Activated gamma-delta T cell treated with anti-CD3 and anti-CD28 coated beads, Interleukin-2, amount 50 U/mL, for 16 hours (primary cell): ENCODE data around the gene NLE1.
"Not testable (repeated sequence)": the region's sequence is repeated elsewhere in the genome, so short reads cannot be mapped to it uniquely, and the experiment has no call there.

Experiments used
- DNase-seq: peaks from one replicate; pipeline ENCODE4 v3.0.0-alpha.2; 2020; ENCODE audit warnings: low read depth

The NLE1 gene

DNA sequence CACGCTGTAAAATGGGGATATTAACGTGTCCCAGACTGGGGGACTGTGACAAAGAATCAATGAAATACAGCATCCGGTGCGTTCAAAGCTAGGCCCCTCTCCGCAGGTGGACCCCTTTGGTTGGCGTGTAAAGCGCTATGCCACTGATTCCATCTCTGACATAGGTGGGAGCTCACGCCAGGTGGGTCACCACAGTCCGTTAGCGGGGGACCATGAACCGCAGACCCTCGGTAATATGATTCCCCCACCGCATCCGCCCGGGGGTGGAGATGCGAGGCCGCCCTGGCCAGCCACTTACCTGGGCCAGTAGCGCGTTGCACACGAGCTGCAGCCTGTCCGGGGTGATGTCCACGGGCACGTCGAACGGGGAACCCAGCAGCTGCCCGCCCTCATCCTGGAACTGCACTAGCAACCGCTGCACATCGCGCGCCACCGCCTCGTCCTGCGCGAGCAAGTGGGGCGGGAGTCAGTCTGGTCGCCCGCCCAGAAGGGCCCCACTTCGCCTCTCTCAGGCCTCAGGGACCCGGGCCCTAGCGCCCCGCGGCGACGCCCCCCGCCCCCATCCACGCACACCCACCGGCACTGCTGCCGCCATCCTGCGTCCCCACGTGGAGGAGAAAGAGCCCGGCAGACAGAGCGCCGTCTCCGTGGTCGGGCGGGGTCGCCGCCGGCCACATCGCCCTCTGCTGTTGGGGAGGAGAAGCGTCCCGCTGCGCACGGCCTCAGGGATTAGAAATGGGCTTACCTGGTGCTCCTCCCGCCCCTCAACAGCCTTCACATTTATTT is at the start of gene NLE1:
NLE1 (minus strand) TSS at position 623 of the 786 bp plus-strand sequence; CDS start at position 595, 28 bp downstream.
- peak; percentile 81 for DNase-seq

DNA sequence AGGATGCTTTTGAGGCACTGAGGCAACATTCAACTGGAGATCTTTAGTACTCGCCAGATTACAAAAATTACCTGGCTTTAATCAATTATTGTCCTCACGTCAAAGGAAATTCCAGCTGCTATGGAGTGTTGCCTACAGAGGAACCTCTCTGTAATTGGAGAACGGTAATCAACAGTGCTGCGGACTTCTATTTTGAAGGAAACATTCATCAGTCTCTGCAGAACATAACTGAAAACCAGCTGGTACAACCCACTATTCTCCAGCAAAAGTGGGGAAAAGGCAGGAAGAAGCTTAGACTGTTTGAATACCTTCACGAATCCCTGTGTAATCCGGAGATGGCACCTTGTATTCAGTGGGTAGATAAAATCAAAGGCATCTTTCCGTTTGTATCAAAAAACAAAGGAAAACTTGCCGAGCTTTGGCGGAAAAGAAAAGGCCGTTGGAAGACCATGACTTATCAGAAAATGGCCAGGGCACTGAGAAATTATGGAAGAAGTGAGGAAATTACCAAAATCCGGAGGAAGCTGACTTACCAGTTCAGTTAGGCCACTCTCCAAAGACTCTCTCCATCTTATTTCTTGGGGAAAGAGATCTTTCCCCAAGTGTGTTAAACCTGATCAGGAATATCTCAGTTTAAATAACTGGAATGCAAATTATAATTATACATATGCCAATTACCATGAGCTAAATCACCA is 49.0 kb upstream of the NLE1 start:
- no peak for DNase-seq

DNA sequence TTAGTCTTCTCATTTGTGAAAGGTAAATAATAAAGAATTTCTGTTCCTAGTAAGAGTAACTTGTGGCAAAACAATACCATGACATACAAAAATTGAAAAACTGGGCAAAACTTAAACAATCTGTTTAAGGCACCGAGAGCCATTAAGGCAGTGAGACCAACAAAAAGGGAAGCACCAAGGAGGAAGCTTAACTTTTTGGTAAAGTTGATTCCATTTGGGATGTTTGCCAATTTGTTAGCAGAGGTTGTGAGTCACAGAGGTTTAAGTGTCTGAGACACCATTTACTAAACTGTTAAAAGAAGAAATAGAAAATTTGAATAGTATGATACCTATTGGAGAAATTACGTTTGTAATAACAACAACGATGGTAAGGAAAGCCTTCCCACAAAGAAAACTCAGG is 47.2 kb upstream of the NLE1 start:
- DNase-seq = no peak

DNA sequence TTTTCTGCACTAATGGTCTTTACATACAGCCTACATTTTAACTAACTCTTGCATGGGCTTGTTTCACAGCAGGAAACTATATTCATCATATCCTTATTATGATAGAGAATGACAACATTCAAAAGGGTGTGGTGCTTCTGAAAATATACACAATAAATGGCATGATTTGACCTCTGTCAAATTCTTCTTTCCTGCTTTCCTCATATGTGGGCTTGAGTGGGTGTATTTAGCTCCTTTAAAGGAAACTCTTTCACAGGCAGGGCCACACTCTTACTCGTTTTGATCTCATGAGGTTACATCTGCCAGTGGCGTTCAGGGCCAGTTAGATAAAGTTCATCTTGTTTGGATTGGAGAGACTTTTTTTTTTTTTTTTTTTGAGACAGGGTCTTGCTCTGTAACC is 46.0 kb upstream of the NLE1 start:
- no peak for DNase-seq

DNA sequence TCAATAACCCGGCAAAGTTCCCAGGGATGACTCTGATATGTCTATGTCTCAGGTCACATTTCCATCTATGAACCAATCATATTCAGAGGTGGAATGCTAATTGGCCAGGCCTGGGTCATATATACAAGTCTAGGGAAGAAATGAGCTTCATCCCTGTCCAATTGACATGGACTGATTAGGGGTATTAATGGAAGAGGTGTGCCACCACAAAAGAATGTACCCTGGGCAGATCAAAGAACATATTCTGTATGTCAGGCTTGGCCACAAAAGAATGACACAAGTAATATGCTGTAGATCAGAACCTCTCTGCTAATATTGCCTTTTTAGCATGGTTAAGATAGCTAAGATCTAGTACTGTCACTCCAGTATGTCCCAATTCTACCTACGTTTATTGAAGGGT is 45.4 kb upstream of the NLE1 start:
- DNase-seq = no peak

DNA sequence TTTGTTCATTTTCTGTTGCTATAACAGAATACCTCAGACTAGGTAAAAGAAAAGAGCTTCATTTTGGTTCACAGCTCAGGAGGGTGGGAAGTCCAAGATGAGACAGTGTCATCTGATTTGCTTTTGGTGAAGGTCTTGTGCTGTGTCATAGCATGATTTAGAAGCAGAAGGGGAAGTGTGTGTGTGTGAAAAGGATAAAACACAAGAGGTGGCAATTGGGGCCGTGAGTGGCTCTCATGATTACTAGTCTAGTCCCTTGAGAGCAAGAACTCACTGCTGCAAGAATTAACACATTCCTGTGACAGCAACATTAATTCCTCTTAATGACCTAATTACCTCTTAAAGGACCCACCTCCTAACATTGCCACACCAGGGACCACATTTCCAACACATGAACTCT is 43.7 kb upstream of the NLE1 start:
- no peak for DNase-seq

DNA sequence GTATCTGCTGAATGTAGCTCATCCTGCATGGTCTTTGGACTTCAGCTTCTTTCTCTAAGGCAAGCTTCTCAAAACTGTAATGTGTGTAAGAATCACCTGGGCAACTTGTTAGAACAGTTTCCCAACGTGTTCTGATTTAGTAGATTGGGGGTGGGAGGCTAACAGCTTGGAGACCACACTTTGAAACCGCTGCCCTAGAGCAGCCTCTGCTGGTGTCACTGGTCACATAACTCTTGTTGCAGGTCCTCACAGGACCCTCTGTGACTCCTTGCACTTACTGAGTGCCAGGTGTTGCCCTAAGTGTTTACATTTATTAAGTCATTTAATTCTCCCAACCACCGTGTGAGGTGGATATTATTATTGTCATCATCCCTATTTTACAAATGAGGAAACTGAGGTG is 42.2 kb upstream of the NLE1 start:
- no peak for DNase-seq

DNA sequence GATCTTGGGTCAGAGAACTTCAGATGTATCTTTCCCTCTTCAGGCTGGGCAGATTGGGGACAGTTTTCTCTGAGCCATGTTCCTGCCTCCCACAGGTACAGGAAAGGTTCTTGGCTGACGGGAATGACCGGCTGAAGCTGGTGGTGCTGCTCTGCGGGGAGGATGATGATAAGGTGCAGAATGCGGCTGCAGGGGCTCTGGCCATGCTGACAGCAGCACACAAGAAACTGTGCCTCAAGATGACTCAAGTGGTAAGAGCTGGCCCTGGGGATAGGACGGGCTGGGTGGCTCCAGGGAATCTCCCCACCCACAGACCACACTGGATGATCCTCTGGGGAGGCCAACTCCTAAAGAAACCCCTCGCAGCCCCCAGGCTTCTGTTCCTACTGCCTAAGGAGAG is 41.2 kb upstream of the NLE1 start:
- DNase-seq = no peak

DNA sequence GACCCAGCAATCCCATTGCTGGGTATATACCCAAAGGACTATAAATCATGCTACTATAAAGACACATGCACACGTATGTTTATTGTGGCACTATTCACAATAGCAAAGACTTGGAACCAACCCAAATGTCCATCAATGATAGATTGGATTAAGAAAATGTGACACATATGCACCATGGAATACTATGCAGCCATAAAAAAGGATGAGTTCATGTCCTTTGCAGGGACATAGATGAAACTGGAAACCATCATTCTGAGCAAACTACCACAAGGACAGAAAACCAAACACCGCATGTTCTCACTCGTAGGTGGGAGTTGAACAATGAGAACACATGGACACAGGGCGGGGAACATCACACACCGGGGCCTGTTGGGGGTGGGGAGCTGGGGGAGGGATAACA is 37.3 kb upstream of the NLE1 start:
- not testable (repeated sequence) for DNase-seq

DNA sequence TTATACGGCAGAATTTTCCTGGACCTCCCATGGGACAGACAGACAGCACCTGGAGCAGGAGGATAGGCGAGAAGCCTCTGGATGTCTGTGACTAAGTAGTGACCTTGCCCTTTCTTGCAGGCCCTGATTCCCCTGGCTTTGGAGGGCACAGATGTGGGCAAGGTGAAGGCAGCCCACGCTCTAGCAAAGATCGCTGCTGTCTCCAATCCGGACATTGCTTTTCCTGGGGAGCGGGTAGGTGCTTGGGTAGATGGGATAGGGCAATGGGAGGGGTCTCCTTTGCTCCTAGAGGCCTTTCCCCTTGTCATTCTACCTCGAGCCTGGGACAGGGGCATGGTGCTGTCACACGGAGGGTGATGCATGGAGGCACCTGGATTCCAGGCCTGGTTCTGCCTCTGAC is 34.8 kb upstream of the NLE1 start:
- DNase-seq = no peak

DNA sequence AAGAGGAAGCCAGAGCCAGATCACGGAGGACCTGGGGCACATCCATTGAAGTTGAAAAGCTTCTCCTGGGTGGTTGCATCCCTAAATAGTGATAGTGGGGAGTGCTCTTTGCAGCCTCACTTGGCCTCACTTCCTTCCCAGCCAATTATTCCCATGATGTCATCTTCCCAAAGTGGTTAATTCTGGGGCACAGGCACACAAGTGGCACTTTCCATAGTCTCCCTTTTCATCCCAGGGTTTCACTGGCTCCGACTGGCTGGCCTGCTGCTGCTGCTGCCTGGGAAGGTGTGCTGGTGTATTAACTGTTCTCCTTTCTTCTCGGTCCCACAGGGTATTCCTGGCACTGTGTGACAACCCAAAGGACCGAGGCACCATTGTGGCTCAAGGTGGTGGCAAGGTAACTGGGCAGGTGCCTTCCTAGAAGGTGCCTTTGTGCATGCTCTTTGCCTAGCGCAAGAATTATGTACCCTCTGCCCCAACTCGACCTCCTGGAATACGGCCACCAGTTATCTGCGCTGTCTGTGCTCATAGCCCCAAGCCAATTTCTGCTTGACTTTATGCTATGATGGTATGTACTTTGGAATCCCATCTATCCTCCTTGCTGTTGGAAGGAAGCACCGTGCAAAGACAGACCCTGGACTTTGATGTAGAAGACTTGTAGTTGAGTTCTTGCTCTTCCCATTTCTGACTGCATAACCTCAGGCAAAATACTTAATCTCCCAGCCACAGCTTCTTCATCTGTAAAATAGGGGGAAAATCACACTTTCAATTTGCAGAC is 33.7 kb upstream of the NLE1 start:
- no peak for DNase-seq

DNA sequence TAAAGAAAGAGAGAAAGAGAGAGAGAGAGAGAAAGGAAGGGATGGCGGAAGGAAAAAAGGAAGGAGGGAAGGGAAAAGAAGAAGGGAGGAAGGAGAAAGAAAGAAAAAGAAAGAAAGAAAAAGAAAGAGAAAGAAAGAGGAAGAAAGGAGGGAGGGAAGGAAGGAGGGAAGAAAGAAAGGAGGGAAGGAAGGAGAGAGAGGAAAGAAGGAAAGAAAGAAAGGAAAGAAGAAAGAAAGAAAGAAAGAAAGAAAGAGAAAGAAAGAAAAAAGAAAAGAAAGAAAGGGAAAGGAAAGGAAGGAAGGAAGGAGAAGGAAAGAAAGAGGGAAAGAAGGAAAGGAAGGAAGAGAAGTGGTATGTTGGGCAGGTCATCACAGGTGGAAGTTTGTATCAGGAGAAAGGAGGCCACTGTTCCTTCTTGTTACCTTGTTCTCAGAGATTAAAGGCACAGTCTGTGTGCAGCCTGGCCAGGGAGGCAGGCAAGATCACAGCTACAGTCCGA is 32.8 kb upstream of the NLE1 start:
- DNase-seq = no peak

DNA sequence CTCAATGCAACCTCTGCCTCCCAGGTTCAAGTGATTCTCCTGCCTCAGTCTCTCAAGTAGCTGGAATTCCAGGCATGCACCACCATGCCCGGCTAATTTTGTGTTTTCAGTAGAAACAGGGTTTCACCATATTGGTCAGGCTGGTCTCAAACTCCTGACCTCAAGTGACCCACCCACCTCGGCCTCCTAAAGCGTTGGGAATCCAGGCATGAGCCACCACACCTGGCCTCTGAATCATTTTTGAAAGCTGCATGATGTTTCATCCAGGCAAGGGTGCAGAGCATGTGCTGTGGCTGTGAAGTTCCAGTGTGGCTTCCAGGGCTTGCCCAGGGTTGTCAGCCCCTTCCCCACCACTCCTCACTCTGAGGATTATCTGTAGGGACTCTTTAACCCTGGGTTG is 30.2 kb upstream of the NLE1 start:
- not testable (repeated sequence) for DNase-seq

DNA sequence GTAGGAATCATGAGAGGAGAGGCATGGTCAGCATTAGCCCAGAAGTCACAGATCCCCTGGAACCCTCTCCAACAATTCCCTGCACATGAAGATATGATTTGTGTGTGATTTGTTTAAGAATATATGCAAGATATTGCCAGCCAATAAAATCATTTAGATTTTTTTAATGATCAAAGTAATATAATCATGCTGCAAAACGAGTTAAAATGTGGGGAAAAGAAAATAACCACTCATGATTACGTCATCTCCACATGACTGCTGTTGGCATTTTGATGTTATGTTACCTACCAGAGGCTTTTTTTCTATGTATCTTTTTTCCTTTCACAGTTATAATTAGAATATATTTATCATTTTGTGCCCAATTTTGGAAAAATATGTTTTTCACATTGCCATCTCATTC is 29.7 kb upstream of the NLE1 start:
- DNase-seq = no peak

DNA sequence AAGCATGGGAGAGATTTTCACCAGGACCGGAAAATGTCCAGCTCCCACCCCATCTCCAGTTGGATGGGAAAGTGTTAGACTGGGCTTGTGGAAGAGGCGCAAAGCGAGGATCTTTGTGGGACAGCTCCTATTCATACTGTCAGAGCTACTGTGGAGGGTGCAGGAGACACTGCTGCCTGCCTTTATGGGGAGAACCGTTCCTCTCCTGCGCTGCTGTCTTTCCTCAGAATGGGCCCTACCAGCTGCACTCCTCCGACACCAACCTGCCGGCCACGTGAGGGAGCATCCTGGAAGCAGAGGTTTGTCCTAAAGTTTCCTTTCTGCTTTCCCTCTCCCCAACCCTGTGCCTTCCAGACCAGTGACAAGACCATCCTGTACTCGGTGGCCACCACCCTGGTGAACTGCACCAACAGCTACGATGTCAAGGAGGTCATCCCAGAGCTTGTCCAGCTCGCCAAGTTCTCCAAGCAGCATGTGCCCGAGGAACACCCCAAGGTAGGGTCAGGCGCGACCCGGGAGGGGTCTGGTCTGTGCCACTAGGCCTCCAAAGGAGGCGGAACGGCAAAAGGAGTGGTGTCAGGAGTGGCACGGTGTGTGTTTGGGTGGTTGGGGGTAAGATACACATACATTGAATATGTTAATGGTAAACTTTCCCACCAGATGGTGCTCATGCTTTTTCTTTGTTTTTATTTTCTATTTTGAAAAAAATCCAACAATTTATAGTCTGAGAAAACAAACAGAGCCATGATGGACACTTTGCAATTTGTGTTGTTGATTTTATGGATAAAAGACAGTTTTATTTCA is 29.1 kb upstream of the NLE1 start:
- DNase-seq = no peak

DNA sequence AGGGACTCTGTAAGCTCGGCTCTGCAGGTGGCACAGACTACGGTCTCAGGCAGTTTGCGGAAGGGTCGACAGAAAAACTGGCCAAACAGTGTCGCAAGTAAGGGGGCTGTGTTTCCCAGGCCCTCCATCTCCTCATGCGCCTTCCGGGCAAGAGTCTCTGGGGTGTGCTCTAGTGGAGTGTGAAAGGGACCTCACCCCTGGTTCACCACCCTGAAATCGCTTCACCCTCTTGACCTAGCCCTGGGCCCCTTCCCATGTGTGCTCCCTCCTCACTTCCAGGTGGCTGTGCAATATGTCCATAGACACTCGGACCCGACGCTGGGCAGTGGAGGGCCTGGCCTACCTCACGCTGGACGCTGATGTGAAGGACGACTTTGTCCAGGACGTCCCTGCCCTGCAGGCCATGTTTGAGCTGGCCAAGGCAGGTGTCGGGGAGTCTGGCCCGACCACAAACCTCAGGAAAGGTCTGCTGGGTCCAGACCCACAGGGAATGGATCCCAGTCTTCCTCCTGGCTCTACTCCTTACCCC is 27.8 kb upstream of the NLE1 start:
- DNase-seq = no peak

DNA sequence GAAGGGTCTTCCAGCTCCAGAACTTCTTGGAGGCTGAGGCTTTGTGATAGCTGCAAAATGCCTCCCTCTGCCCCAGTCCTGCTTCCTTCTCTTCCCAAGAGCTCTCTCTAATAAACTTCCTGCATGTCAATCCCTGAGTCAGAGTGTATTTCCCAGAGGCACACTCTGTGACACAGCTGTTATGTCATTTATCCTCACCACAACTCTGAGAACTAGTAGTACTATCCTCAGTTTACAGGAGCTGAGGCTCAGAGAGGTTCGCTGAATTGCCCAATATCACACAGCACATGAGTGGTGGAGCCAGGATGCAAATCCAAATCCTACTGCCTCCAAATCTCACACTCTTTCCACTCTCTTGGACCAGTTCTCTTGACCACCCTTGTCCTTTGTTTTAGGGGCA is 25.6 kb upstream of the NLE1 start:
- DNase-seq = no peak

DNA sequence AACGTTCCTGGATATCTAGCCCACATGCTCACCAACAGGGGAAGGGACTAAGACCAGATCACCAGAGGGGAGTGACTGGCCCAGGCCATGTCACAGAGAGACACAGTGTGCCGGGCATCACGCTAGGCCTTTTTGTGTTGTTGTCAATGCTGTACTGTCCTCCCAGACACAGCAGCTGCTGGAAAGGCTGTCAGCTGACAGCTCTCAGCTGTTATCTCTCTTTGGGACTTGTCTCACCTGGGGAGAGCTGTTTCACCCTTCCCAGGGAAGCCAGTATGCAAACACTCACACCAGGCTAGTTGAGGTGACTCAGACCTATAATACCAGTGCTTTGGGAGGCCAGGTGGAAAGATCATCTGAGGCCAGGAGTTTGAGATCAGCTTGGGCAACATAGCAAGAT is 24.9 kb upstream of the NLE1 start:
- no peak for DNase-seq

DNA sequence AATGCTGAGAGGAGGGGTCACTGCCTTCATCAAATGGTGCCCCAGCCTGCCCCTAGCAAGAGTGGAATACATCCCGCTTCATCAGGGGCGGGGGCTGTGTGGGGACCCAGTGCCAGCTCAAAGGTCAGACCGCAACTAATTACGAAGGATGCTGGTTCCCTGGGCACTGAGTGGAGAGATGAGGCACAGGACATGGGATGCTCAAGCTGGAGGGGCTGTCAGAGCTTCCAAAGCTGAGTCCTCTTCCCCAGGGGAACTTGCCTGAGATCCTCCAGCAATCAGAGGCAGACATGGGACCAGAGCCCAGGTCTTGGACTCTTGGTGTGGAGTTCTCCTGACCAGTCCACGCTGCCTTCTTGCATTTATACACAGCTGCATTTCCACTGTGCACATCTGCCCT is 24.4 kb upstream of the NLE1 start:
- DNase-seq = no peak

DNA sequence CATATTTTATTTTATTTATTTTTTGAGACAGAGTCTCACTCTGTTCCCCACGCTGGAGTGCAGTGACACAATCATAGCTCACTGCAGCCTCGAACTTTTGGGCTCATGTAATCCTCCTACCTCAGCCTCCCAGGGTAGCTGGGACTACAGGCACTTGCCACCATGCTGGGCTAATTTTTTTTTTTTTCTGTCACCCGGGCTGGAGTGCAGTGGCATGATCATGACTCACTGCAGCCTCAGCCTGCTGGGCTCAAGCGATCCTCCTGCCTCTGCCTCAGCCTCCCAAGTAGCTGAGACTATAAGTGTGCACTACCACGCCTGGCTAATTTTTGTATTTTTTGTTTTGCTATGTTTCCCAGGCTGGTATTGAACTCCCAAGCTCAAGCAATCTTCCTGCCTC is 22.6 kb upstream of the NLE1 start:
- no peak for DNase-seq

DNA sequence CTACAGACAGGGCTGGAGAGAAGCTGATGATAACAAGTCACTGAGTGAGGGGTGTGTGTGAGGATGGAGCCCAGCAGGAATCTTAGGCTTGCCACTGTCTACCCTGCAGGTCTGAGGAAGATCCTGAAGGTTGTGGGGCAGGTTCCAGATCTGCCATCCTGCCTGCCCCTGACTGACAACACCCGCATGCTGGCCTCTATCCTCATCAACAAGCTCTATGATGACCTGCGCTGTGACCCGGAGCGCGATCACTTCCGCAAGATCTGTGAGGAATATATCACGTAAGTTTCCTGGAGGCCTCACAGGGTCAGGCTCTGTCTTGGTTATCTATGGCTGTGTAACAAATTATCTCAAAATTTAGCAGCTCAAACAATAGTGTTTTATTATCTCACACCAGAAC is 21.8 kb upstream of the NLE1 start:
- DNase-seq = no peak

DNA sequence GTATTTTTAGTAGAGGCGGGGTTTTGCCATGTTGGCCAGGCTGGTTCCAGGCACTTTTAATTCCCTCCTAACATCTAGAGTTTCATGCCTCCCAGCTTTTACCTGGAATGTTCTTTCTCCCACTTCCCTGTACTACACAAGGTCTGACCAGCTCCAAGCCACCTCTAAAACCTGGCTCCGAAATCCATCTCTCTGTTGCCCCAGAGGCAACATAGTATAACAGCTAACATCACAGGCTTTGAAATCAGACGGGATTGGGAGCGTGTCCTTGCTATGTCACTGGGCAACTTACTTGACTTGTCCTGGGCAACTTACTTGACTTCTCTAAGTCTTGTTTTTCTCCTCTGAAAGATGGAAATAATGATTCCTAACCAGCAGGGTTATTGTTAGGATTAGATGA is 20.7 kb upstream of the NLE1 start:
- DNase-seq = no peak
